HG02798 (cell line): ENCODE measurements around the gene SMCO3.
"Not testable (repeated sequence)": the region's sequence is repeated elsewhere in the genome, so short reads cannot be mapped to it uniquely, and the experiment has no call there.

ENCODE experiments used
- ATAC-seq: cut with Tn5 transposase; IDR thresholded peaks from one replicate; pipeline ENCODE4 v1.9.1; 2021; ENCODE audit warnings: mild to moderate bottlenecking; ENCODE audit not compliant: unreplicated experiment, poor library complexity

SMCO3 gene

DNA sequence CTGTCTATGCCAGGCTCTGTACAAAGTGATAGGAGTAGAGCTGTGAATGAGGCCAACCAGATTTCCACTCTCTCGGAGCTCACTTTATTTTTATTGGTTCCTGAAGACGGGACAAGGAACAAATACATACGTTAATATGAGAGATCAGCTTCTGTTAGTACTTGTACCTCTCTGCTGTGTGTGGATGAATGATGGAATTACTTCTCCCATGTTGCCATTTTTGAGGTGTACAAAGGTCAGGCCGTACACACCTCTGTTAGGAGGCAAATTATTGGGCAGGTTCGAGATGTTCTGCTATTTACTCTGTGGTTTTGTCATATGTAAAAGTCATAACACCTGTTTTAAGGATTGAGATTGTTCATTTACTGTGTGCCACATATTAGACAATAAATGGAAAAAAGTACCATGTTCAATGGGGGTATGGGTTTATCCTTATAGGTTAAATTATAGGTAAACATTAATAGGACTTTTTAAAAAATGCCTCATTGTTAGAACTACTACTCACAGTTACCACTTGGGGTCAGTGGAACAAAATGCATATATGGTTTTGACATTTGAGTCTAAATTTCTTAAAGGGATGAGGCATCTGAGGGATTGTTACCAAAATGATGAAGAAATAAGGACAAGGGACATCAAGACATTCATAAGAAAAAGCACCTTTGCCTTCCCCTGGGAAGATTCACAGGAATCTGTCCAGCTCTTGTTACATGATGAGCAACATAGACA, 37.6 kb downstream of the SMCO3 start:
- no peak for ATAC-seq

DNA sequence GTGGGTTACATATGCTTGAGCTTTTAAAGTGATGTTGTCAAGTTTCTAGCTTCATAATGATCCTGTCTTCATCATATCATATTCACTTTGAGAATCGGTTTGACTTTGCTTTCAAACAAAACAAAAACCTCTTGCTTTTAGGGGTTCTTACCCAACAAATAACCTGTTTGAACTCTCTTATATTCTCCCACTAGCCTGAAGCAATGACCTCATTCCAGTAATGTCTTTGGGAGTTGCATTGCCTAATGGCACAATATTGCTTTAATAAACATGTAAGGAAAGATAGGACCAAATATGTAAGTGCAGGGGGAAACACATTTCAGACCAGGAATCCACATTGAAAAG, 38.4 kb downstream of the SMCO3 start:
- no peak for ATAC-seq

DNA sequence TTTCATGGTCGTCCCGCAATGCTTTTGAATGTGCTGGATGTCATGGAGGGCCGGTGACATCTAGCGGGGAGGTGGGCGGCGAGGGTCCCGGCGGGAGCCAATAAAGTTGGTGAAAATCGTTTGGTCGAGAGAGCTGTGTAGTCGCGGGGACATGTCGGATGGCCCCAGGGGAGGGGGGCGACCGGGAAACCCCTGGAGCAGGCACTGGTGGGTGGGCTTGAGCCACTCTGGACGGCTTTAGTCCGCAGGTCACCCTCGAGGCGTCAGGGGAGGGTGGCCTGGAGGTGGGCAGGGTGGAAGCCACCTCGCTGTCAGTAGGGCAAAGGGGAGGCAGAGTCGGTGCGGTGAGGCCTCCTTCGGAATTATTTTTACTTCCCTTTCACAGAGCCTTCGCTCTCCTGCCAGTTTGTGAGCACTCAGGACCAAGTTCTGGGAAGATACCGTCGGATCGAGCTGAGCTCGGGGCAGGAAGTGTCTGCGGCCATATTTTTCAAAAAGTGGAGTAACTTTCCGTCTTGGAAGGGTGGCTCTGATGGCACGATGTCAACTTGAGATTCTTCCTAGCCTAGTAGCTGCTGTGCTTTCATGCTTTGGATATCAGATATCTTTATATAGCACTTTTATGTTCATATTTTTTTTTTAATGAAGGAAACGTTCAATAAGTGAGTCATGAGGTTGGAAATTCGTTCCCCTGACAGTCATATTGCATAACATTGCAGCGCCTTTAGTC, 38.9 kb downstream of the SMCO3 start:
- no peak for ATAC-seq

DNA sequence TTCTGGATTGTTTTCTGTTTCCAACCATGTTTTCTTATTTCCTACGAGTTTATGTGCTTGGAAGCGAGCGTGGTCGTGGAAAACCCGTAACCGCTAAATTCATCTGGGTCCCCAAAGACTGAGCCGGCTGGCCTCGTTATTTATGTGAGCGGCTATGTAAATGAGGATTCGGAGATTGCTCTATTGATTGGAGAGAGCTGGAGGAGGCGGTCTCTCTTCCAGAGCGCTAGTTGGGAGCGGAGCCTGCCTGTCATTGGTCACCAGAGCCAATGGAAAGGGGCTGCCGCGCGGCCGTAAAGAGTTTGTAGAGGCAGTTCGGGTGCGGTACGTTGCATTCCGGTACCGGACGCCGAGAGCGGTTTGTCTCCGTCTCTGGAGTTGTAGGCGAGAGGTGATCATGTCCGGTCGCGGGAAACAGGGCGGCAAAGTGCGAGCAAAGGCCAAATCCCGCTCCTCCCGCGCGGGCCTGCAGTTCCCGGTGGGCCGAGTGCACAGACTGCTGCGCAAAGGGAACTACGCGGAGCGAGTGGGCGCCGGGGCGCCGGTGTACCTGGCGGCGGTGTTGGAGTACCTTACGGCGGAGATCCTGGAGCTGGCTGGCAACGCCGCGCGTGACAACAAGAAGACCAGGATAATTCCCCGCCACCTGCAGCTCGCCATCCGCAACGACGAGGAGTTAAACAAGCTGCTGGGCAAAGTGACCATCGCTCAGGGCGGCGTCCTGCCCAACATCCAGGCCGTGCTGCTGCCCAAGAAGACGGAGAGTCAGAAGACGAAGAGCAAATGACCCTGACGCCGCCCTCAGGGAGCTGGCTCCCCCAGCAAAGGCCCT, 39.7 kb downstream of the SMCO3 start:
- ATAC-seq, result peak; percentile 57

DNA sequence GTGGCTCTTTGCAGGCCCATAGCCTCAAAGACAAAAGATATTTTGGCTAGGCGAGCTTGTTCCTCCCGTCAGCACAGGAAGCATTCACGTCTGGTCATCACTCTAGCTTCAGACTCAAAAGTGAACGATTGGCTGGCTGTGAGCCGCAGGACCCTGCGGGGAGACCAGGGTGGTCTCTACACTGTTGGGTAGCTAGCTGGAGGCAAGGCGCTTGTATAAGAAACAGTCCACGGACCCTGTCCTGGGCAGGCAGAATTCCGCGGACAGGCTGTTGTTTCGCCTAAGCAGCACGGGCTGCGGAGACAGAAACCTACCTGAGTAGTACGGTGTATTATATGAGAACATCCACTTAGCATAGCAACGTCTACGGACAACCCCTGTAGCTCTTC, 40.3 kb downstream of the SMCO3 start:
- ATAC-seq, result peak; percentile 2

DNA sequence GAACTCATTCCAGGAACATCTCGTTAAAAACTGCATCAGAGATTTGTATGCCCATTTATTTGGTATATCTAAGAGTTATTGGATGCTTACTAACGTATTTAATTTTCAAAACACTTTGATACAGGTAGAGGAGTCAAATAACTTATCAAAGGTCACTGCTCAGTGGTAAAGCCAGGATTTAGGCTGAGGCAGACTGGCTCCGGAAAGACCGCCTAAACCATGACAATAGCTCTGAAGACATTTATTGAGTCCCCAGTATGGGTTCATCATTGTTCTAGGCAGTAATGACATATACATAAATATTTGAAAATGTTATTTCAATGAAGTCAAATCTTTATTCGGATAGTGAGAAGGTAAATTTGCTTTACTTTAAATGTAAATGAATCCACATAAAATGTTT, 41.0 kb downstream of the SMCO3 start:
- ATAC-seq, result no peak

DNA sequence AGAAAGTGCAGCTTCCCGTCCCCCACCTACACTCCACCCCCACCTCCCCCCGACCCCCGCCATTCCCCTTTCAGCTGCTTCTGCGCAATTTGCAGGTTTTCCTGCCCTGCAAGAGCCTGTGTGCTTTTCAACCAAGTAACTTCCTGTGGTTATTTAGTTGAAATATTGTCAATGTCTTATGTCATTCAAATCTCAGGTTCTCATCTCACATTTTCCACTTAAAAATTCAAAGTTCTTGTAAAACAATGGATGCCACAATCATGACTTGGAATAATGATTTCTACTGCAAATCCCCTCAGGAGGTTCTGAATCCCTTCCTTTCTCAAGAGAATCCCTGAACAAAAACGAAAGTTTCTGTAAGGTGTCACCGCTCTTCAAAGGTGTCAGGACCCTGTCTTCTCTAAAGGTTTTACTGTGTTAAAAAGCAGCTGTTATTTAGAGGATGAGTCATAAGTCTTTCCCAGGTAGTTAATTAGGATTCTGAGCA, 42.3 kb downstream of the SMCO3 start:
- ATAC-seq, result no peak

DNA sequence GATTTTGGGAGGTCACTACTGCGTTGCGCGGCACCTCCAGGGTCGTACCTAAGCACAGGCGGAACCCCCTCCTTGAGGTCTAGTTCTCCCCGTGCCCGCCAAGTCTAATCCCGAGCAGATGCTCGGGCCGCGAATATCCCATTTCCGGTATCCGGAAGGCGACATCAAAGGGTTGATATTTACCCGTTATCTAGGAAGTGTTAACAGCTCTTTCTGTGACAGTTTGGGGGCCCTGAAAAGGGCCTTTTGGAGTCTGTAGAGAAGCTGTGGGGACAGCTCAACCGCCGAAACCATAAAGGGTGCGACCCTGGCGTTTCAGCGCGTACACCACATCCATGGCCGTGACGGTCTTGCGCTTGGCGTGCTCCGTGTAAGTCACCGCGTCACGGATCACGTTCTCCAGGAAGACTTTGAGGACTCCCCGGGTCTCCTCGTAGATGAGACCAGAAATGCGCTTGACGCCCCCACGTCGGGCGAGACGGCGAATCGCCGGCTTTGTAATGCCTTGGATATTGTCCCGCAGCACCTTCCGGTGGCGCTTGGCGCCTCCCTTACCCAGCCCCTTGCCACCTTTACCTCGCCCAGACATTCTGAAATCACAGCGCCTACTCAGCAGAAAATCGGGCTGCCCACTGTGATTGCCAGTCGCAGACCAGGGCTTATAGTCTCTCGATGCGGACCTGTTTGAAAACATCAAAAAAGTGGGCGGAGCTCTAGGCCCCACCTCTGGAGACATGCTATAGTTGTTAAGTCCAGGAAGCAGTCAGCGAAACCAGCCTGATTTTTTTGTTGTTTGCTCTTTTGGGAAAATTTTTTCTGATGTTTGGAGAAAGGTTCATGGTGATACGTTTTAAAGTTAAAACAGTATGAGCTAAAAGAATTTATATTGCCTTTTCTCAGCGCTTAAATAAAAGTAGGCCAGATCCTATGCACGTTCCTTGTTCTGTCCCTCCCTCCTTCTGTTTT, 43.2 kb downstream of the SMCO3 start:
- peak; percentile 32 for ATAC-seq

DNA sequence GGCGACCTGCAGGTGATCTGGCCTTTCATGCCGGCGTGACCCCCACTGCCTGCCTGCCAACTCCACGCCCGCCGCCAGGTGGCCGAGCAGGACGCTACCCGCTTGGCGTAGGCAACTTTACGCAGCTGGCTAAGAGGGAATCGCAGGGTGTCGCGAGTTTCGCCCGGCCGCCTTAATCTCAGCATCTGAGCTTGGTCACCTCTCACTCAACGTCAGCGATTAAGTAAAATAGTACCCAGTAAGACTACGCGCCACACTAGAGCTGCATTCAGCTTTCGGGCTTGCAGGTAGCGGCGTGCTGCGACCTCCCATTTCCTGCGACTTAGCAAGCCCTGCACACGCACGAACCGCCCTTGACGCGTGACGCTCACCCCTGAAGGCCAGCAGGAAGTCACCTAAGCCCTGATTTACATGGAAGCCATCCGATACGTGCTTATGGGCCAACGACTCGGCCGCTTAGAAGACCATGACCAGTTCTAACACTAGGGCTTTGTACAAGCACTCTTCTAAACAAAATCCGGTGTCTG, 44.0 kb downstream of the SMCO3 start:
- ATAC-seq, result peak; percentile 48

DNA sequence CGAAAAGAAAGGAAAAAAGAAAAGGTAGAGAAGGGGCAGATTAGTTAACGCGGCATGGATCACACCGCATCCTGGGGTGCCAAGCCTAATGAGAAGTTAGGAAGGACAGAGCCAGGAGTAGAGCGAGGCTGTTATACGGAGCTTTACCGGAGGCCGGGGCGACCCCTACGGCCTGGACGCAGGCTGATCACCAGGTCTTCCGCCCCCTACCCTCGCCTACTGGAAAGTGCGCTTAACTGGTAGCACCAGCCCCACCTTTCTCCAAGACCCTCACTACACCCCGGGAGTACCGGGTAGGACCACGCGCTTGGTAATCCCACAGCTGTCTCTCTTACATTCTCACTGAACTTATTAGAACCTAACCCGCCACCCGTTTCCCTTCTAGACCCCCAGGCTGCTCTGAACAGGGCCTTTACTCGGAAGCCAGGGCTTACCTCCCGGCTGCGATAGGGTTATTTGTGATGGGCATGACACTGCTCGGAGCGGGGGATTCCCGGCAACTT, 44.5 kb downstream of the SMCO3 start:
- peak; percentile 8 for ATAC-seq

DNA sequence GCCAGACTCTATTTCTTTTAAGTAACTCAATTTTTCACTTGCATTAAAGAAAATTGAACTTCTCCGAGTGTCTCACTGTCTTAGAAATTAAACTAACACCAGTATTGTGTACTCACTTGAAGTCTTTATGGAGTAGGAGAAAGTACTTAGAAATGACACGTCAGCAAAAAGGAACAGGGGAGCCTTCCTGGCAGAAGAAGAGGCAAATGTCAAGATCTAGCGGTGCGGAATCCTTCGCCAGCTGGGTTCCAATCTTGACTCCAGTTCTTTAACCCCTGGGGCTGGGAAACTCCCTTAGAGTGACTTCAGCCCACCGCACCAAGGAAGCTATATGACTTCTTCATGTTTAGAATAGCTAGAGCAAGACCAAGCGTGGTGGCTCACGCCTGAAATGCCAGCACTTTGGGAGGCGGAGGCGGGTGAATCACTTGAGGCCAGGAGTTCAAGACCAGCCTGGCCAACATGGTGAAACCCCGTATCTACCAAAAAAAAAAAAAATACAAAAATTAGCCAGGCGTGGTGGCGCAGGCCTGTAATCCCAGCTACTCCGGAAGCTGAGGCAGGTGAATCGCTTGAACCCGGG, 45.1 kb downstream of the SMCO3 start:
- ATAC-seq, result no peak

DNA sequence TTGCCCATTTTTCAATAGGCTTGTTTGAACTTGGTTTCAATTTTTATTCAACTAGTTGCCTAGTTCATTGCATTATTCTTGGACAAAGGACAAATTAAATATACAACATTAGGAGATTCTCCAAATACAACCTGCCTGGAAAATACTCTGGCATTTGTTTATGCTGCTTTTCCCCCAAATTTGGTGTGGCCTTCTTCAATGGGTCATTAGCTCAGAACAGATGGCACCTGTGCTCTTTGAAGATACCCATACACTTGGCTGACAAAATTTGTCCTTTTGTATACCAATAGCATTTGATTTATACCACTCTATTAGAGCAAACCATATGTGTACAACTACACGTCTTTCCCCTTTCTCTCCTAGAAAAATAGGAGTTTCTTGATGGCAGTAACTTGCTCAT, 46.4 kb downstream of the SMCO3 start:
- ATAC-seq, result no peak

DNA sequence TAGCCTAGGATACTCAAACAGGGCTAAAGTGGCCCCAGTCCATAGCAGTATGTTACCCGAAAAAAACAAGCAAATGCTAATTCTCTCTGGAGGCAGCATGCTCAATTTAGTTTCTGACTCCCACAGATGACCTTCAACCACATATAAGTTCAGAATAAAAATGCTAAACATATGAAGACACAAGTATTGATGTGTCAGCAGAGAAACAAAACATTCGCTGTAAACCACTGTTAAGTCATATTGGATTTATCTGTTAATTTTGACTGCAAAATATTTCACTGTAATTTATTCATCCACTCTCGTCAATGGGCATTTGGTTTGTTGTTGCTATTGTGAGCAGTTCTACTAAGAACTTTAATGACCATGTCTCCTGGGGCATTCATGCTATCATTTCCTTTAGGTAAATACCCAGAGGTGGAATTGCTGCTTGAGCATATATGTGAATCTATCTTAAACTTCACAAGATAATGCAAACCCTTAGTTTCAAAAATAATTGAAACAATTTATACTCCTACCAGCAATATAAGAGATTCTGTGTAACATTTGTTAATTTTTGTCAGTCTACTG, 47.2 kb downstream of the SMCO3 start:
- no peak for ATAC-seq

DNA sequence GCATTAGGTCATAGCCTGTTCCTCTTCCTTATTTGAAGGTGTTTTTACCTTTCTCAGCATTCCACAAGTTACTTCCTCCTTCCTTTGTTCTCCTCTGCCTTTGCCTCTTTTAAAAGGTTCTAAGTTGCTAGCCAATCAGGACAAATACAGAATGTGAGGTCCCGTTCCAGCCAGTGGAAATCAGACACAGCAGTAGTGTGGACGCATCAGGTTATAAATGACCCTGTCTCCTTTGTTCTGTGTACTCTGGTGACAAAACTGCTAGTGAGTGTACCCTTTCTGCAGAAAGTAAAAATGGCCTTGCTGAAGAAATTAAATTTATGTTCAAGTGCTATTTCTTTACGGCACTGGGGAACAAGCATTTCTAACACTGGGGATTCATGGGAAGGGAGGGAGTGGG, 48.0 kb downstream of the SMCO3 start:
- not testable (repeated sequence) for ATAC-seq

DNA sequence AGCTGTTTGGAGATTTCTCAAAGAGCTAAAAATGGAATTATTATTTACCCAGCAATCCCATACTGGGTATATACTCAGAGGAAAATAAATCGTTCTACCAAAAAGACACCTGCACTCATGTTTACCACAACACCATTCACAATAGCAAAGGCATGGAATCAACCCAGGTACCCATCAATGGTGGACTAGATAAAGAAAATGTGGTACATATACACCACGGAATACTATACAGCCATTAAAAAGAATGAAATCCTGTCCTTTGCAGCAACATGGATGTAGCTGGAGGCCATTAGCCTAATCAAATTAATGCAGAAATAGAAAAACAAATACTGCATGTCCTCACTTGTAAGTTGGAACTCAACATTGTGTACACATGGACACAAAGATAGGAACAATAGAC, 48.6 kb downstream of the SMCO3 start:
- ATAC-seq, result no peak

DNA sequence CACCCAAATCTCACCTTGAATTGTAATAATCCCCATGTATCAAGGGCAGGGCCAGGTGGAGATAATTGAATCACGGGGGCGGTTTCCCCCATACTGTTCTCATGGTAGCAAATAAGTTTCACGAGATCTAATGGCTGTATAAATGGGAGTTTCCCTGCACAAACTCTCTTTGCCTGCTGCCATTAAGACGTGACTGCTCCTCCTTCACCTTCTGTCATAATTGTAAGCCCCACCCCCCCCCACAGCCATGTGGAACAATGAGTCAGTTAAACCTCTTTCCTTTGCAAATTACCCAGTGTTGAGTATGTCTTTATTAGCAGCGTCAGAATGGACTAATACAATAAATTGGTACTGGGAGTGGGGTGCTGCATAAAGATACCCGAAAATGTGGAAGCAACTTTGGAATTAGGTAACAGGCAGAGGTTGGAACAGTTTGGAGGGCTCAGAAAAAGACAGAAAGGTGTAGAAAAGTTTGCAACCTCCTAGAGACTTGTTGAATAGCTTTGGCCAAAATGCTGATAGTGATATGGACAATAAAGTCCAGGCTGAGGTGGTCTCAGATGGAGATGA, 54.2 kb downstream of the SMCO3 start:
- ATAC-seq, result not testable (repeated sequence)

DNA sequence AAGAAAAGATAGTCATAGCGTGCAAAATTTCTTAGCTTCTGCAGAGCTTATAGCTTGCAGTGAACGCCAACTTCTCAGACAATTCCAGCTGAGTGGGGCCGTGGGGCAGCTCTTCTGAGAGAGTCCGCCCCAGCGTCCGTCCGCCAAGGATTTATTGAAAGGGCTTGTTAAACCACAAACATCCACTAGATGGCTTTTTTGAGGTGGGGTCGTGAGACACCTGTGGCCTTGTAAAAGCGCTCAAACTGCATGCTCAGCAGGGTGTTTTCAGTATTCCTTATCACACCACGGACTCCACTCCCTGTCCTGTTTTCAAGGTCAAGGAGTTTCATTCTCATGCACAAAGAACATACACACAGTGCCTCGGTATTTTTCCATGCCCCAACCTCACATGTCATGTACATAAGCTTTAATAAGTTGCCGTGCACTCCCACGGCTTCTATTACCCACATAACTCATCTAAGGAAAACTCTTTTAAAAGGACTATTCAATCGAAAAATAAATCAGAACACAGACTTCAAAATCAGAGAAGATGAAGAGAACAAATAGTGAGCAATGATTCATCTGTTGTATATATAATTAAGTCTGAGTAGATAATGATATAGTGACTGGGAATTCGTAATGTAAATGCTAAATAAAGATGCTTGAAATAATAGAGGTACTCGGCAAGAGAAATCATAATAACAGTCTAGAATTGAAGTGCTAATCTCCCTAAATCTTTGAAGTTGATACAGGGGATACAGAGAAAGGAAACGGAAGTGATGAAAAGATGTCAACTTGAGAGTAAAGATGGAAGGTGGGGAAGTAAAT, 57.4 kb downstream of the SMCO3 start:
- ATAC-seq, result no peak
